Calu3 (cell line): ENCODE results near the gene NUAK2. TPM values are rescaled to one million over a fixed set of nuclear protein-coding genes. Genes with fewer than 3 reads are reported as not detected.

ENCODE experiments used
- BruUV-seq: library from RNA; stranded (reverse); fragments of 400-500 nt; replicated peaks from 2 replicates; lab custom pipeline; 2021; lab: Mats Ljungman, UMichigan
- CTCF ChIA-PET: fragments of 300-600 bp; sonication (Branson Sonifier 250); formaldehyde crosslinking; loops from one replicate; lab custom pipeline; 2022; ENCODE audit warnings: antibody characterized with exemption; lab: Charles Lee
- DNase-seq: peaks from one replicate; pipeline ENCODE4 v3.0.0; 2022
- H3K27ac Mint-ChIP-seq: one replicate; pipeline ENCODE4 v1.8.0; 2022; ENCODE audit warnings: mixed read lengths; ENCODE audit not compliant: unreplicated experiment
- H3K27me3 Mint-ChIP-seq: one replicate; pipeline ENCODE4 v1.8.0; 2022; ENCODE audit warnings: mixed read lengths; ENCODE audit not compliant: unreplicated experiment
- H3K36me3 Mint-ChIP-seq: one replicate; pipeline ENCODE4 v1.8.0; 2022; ENCODE audit warnings: mild to moderate bottlenecking, moderate library complexity, mixed read lengths; ENCODE audit not compliant: insufficient read depth, unreplicated experiment
- H3K4me1 Mint-ChIP-seq: one replicate; pipeline ENCODE4 v1.8.0; 2022; ENCODE audit warnings: mild to moderate bottlenecking, low read depth, mixed read lengths; ENCODE audit not compliant: unreplicated experiment
- H3K4me3 Mint-ChIP-seq: one replicate; pipeline ENCODE4 v1.8.0; 2022; ENCODE audit warnings: mild to moderate bottlenecking, low read depth, moderate library complexity, mixed read lengths; ENCODE audit not compliant: unreplicated experiment
- H3K9me3 Mint-ChIP-seq: one replicate; pipeline ENCODE4 v1.8.0; 2022; ENCODE audit warnings: low read depth, mixed read lengths; ENCODE audit not compliant: unreplicated experiment
- intact Hi-C: fragments of 100-400 bp; cut with micrococcal nuclease; formaldehyde crosslinking; loops from one replicate; pipeline ENCODE4 v1.10.0; 2022; ENCODE audit not compliant: unreplicated experiment
- total RNA-seq: library from RNA; stranded (reverse); gene quantifications from 2 replicates; pipeline ENCODE4 v1.2.3, GENCODE V29; 2022
- TF ChIP-seq, protein P1 (sequence below): fragments of 200-600 bp; IDR thresholded peaks from one replicate; pipeline ENCODE4 v1.8.0; 2022; ENCODE audit warnings: antibody characterized with exemption; ENCODE audit not compliant: unreplicated experiment

The NUAK2 gene
- total RNA-seq, 1 experiment from 2014 or later = 3.7 TPM

DNA sequence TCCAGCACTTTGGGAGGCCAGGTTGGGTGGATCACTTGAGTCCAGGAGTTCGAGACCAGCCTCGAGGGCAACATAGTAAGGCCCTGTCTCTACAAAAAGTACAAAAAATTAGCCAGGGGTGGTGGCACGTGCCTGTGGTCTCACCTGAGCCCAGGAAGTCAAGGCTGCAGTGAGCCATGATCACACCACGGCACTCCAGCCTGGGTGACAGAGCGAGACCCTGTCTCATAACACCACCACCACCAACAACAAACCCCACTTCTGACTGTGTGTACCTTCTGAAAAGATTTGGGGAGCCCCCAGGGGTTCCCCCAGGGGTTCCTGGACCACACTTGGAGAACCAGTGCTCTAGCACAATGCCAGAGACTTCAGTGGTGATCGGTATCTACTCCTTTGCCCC lies 29.9 kb downstream of the NUAK2 start:
- no peak overlapping the region for H3K27ac Mint-ChIP-seq
- CTCF ChIA-PET = no interaction called here
- no TSS peak for BruUV-seq
- H3K36me3 Mint-ChIP-seq = no peaks in the 10 kb centered on the region
- H3K4me3 Mint-ChIP-seq = no peak overlapping the region
- H3K4me1 Mint-ChIP-seq = peaks cover 30% of the 10 kb centered on the region
- intact Hi-C loops = no loop called here
- H3K9me3 Mint-ChIP-seq = no peaks in the 10 kb centered on the region
- no peaks in the 10 kb centered on the region for H3K27me3 Mint-ChIP-seq
- TF ChIP-seq, protein P1, sequence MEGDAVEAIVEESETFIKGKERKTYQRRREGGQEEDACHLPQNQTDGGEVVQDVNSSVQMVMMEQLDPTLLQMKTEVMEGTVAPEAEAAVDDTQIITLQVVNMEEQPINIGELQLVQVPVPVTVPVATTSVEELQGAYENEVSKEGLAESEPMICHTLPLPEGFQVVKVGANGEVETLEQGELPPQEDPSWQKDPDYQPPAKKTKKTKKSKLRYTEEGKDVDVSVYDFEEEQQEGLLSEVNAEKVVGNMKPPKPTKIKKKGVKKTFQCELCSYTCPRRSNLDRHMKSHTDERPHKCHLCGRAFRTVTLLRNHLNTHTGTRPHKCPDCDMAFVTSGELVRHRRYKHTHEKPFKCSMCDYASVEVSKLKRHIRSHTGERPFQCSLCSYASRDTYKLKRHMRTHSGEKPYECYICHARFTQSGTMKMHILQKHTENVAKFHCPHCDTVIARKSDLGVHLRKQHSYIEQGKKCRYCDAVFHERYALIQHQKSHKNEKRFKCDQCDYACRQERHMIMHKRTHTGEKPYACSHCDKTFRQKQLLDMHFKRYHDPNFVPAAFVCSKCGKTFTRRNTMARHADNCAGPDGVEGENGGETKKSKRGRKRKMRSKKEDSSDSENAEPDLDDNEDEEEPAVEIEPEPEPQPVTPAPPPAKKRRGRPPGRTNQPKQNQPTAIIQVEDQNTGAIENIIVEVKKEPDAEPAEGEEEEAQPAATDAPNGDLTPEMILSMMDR = no peak
- no peak for DNase-seq

DNA sequence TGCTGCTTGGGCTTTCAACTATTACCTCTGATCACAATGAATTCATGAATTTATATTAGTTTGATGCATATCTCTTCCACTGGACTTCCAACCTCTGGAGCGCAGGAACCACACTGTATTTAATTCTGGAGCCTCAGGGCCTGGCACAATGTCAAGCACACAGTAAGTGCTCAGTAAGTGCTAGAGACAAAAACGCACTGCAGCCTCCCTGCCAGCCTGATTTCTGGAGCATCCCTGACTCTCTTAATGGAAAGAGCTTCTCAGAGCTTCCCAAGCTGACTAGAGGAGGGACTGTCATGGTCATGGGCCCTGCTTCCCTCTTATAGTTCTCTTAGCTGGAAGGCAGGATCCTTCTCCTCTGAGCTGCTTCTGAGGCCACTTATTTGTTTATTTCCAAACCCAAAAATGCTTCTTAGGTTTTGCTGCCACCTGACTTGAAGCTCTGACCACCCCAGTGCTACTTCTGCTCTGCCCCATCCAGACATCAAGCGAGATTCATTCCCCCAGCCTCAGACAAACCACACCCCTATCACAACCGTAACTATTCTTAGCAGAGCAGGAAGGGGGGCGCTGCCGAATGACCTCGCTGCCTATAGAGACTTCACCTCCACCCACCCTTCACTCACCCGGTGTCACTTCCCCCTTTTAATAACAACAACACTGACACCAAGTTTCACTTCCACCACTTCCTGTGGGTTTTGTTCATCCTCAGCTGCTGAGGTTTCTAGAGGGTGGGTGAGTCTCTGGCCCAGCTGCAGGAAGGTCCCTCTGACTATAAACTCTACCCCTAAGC lies 33.6 kb downstream of the NUAK2 start:
- intact Hi-C loops = no loop called here
- no peaks in the 10 kb centered on the region for H3K36me3 Mint-ChIP-seq
- no peaks in the 10 kb centered on the region for H3K9me3 Mint-ChIP-seq
- CTCF ChIA-PET = interaction anchor here (0.8 kb wide), 1 partner anchor 14 kb away, joined by 3 read pairs; no protein-coding TSS in a partner anchor
- H3K4me3 Mint-ChIP-seq = no peak overlapping the region
- H3K27me3 Mint-ChIP-seq = no peaks in the 10 kb centered on the region
- DNase-seq = no peak
- no TSS peak for BruUV-seq
- H3K27ac Mint-ChIP-seq = no peak overlapping the region
- TF ChIP-seq, protein P1 = no peak
- peaks cover 19% of the 10 kb centered on the region for H3K4me1 Mint-ChIP-seq

DNA sequence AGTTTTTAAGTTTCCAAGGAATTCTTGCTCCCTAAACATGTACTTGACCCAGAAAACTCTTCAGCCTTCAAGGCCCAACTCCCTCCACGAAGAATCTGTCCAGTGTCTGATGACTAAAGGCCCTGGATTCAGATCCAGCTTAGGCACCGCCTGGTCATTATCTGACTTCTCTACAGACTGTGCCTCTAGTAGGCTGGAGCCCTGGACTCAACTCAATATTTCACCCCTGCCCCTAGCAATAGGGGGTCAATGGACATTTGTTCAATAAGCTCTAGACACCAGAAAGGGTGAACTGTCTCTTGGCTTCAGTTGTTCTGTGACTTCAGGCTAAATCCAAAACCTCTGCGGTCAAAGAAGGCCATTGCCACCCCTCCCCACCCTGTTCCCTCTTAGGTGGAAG lies 34.5 kb downstream of the NUAK2 start:
- intact Hi-C loops = no loop called here
- Mint-ChIP-seq H3K27me3 (no peaks in the 10 kb centered on the region), H3K9me3 (no peaks in the 10 kb centered on the region), H3K27ac (no peak overlapping the region), H3K36me3 (no peaks in the 10 kb centered on the region), H3K4me1 (peaks cover 19% of the 10 kb centered on the region), H3K4me3 (no peak overlapping the region)
- CTCF ChIA-PET = interaction anchor here (1.8 kb wide), 1 partner anchor 35 kb away, joined by 11 read pairs; the partner anchor contains the start of gene NUAK2
- no peak for DNase-seq
- no TSS peak for BruUV-seq
- TF ChIP-seq, protein P1 = no peak

DNA sequence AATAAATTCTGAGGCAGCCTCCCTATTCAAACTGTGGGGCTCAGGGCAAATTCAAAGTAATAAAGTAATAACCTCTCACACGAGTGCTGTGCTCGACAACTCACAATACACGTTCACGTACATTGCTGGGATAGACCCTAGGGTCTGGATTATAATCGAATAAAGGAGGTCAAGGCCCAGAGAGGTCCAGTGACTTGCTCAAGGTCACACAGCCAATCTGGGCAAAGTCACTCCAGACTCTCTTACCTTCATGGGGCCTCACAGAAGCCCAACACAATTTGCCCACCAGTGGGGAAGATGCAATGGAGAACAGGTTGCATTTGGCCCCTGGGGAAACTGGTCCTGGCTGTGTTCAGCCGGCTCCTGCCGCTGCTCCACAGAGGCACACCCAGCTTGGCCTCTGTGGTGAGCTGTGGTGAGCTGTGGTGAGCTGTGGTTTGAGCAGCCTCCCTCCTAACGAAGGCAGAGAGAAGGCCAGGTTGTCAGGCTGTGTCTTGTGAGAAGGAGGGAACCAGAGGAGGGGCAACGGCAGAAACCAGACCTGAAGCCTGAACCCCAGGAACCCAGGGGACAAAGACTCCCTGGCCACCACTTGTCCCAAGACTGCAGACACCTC lies 35.1 kb downstream of the NUAK2 start:
- H3K9me3 Mint-ChIP-seq = no peaks in the 10 kb centered on the region
- H3K27me3 Mint-ChIP-seq = no peaks in the 10 kb centered on the region
- TF ChIP-seq, protein P1 = no peak
- intact Hi-C loops = no loop called here
- no TSS peak for BruUV-seq
- no peaks in the 10 kb centered on the region for H3K36me3 Mint-ChIP-seq
- no peak overlapping the region for H3K4me3 Mint-ChIP-seq
- DNase-seq = no peak
- peaks cover 19% of the 10 kb centered on the region for H3K4me1 Mint-ChIP-seq
- CTCF ChIA-PET = interaction anchor here (1.8 kb wide), 1 partner anchor 35 kb away, joined by 11 read pairs; the partner anchor contains the start of gene NUAK2
- no peak overlapping the region for H3K27ac Mint-ChIP-seq
